ENCODE measurements around the gene PDE1C.

PDE1C gene

DNA sequence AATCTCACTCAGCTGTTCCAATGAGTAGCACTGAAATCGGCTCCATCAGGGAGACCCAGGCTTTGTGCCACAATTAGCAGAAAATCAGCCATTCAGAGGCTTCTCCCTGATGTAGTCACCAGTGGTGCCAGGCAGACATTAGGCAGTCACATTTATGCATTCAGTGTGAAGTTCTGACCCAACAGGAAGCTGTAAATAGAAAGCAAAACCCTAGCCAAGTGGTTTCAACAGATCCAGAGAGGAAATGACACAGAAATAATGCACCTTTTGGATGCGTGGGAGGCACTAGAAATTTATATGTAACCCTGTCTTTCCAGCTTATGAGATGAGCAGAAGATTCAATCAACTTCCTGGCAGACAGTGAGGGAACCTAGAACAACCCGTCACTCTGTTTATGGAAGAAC lies 186.4 kb downstream of the PDE1C start:
- ChIA-PET CTCF (no interaction called here), POLR2A (no interaction called here)
- no peak for TF ChIP-seq SP1 (IDR thresholded peaks at IDR 0.05)
- no peak for TF ChIP-seq TARDBP (IDR thresholded peaks at IDR 0.05)
- no peak for TF ChIP-seq FOXK2 (IDR thresholded peaks at IDR 0.05)
- TF ChIP-seq ELF4 (IDR thresholded peaks at IDR 0.05), result no peak
- TF ChIP-seq, protein P1, sequence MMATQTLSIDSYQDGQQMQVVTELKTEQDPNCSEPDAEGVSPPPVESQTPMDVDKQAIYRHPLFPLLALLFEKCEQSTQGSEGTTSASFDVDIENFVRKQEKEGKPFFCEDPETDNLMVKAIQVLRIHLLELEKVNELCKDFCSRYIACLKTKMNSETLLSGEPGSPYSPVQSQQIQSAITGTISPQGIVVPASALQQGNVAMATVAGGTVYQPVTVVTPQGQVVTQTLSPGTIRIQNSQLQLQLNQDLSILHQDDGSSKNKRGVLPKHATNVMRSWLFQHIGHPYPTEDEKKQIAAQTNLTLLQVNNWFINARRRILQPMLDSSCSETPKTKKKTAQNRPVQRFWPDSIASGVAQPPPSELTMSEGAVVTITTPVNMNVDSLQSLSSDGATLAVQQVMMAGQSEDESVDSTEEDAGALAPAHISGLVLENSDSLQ (IDR thresholded peaks at IDR 0.05), result no peak
- TF ChIP-seq ZNF384 (IDR thresholded peaks at IDR 0.05), result no peak
- TF ChIP-seq LEF1 (IDR thresholded peaks at IDR 0.05; ENCODE audit: borderline replicate concordance), result no peak
- TF ChIP-seq SUZ12 (IDR thresholded peaks at IDR 0.05), result no peak
- TF ChIP-seq FOXM1 (IDR thresholded peaks at IDR 0.05; ENCODE audit: borderline replicate concordance), result no peak
- no peak for TF ChIP-seq BHLHE40 (IDR thresholded peaks at IDR 0.05; ENCODE audit: borderline replicate concordance)
- TF ChIP-seq CTBP1 (IDR thresholded peaks at IDR 0.05; ENCODE audit: borderline replicate concordance), result no peak
- TF ChIP-seq L3MBTL2 (conservative IDR thresholded peaks at IDR 0.05), result no peak
- no peak for TF ChIP-seq FOXA1 (IDR thresholded peaks at IDR 0.05)
- TF ChIP-seq HDGF (IDR thresholded peaks at IDR 0.05; ENCODE audit: borderline replicate concordance), result no peak
- TF ChIP-seq ARNT (IDR thresholded peaks at IDR 0.05), result no peak
- no peak for DNase-seq (ENCODE audit: extremely low spot score)

DNA sequence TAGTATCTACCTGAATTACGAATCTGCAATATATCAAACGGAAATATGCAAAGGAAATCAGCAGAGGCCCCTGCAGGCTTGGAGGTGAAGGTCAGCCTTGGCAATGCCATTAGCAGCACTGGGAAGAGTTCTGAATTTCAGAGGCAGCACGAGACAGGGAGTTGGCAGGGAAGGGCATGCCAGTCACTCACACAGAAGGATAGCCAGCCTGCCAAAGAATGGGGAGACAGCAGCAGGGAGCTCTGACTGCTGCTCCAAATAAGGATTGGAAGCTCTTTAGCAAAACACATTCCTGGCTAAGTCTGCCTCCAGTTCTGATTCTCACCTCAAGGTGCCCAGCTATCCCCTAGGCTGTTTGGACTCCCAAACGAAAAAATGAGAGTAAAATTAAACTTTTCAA lies 188.0 kb downstream of the PDE1C start:
- ChIA-PET POLR2A (no interaction called here), CTCF (no interaction called here)
- DNase-seq (ENCODE audit: extremely low spot score), result no peak
- no peak for TF ChIP-seq L3MBTL2 (conservative IDR thresholded peaks at IDR 0.05)
- no peak for TF ChIP-seq TARDBP (IDR thresholded peaks at IDR 0.05)
- no peak for TF ChIP-seq ARNT (IDR thresholded peaks at IDR 0.05)
- no peak for TF ChIP-seq NFRKB (IDR thresholded peaks at IDR 0.05)
- TF ChIP-seq FOXK2 (IDR thresholded peaks at IDR 0.05), result no peak
- no peak for TF ChIP-seq LEF1 (IDR thresholded peaks at IDR 0.05; ENCODE audit: borderline replicate concordance)
- TF ChIP-seq SP1 (IDR thresholded peaks at IDR 0.05), result no peak
- TF ChIP-seq SUZ12 (IDR thresholded peaks at IDR 0.05), result no peak
- TF ChIP-seq BHLHE40 (IDR thresholded peaks at IDR 0.05; ENCODE audit: borderline replicate concordance), result no peak

DNA sequence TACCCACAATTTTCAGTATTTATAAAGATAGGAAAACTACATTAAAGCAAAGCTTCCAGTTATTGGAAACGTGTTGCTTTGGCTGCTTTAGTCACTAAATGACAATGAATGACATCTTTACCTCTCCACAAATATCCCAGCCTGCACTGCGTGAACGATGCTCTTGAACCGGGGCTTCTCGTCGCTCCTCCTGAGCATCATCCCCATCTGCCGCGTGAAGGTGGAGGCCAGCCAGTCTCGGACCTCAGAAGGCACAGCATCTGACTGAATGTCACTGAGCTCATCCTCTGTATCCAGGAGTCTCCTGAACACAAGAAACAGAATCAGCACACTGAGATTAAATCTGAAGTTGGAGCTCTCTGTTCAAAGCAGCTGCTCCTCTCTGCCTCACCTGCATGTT lies 191.3 kb downstream of the PDE1C start:
- no peak for DNase-seq (ENCODE audit: extremely low spot score)
- ChIA-PET POLR2A (no interaction called here), CTCF (interaction anchor here (0.6 kb wide), 1 partner anchor 107 kb away, joined by 4 read pairs; no protein-coding TSS in a partner anchor)
- TF ChIP-seq SP1 (IDR thresholded peaks at IDR 0.05), result no peak
- no peak for TF ChIP-seq TARDBP (IDR thresholded peaks at IDR 0.05)
- no peak for TF ChIP-seq HDGF (IDR thresholded peaks at IDR 0.05; ENCODE audit: borderline replicate concordance)
- TF ChIP-seq SUZ12 (IDR thresholded peaks at IDR 0.05), result no peak
- no peak for TF ChIP-seq L3MBTL2 (conservative IDR thresholded peaks at IDR 0.05)

DNA sequence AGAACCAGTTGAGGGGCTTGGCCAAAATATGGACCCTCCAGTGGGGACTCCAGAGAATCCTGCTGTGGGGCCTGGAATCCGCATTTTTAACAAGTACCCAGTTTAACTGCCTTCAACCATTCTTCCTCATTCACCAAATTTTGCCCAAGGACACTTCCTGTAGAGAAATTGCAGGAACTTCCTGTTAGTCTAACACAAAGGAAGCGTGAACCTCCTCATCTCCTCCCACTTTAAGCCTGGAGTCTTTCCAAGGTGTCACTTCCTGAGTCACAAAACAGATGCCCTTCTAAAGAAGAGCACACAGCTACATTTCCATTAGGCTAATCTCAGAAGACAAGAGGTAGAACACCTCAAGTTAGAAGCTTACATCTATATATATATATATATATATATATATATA lies 194.8 kb downstream of the PDE1C start:
- TF ChIP-seq, protein P1 (IDR thresholded peaks at IDR 0.05), result no peak
- no peak for TF ChIP-seq FOXM1 (IDR thresholded peaks at IDR 0.05; ENCODE audit: borderline replicate concordance)
- TF ChIP-seq L3MBTL2 (conservative IDR thresholded peaks at IDR 0.05), result no peak
- no peak for TF ChIP-seq LEF1 (IDR thresholded peaks at IDR 0.05; ENCODE audit: borderline replicate concordance)
- no peak for TF ChIP-seq ELF4 (IDR thresholded peaks at IDR 0.05)
- no peak for TF ChIP-seq SUZ12 (IDR thresholded peaks at IDR 0.05)
- POLR2A ChIA-PET, result no interaction called here
- DNase-seq (ENCODE audit: extremely low spot score), result no peak
- CTCF ChIA-PET, result no interaction called here

DNA sequence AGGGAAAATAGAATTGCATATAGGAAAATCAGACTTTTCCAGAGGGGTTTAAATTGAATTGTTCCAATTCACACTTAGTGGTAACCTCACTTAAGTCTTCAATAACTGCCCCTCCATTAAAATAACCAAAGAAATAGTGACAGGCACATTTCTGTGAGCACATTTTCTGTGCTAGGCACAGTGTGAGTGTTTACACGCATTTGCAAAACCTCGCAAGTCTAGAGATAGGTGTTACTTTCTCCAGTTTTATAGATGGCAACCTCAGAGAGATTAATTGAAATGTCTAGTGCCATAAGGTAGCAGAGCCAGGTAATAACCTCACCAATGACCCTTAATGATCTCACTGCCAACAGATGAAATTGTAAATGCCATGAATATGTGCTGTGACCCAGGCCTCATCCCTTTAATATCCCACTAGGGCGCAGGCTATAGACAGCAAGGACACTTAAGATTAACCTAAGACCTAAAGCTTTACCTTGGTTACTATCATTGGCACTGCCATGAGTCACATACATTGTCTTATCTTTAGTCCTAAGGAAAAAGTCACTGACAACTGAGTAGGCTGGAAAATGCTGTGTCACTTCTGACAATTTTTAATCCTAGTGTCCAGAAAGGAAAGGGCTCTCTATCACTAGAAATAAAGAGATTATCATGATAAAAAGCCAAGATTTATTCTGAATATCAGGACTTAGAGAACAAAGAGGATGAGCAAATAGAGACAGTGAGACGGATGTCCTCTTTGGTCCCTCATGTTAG lies 195.4 kb downstream of the PDE1C start:
- POLR2A ChIA-PET, result no interaction called here
- no peak for DNase-seq (ENCODE audit: extremely low spot score)
- TF ChIP-seq SP1 (IDR thresholded peaks at IDR 0.05) (no peak), ARNT (IDR thresholded peaks at IDR 0.05) (no peak), L3MBTL2 (conservative IDR thresholded peaks at IDR 0.05) (no peak), FOXM1 (IDR thresholded peaks at IDR 0.05; ENCODE audit: borderline replicate concordance) (no peak), ZNF384 (IDR thresholded peaks at IDR 0.05) (no peak), FOXK2 (IDR thresholded peaks at IDR 0.05) (no peak), BHLHE40 (IDR thresholded peaks at IDR 0.05; ENCODE audit: borderline replicate concordance) (no peak), CTBP1 (IDR thresholded peaks at IDR 0.05; ENCODE audit: borderline replicate concordance) (no peak), HDGF (IDR thresholded peaks at IDR 0.05; ENCODE audit: borderline replicate concordance) (no peak)
- CTCF ChIA-PET, result no interaction called here

DNA sequence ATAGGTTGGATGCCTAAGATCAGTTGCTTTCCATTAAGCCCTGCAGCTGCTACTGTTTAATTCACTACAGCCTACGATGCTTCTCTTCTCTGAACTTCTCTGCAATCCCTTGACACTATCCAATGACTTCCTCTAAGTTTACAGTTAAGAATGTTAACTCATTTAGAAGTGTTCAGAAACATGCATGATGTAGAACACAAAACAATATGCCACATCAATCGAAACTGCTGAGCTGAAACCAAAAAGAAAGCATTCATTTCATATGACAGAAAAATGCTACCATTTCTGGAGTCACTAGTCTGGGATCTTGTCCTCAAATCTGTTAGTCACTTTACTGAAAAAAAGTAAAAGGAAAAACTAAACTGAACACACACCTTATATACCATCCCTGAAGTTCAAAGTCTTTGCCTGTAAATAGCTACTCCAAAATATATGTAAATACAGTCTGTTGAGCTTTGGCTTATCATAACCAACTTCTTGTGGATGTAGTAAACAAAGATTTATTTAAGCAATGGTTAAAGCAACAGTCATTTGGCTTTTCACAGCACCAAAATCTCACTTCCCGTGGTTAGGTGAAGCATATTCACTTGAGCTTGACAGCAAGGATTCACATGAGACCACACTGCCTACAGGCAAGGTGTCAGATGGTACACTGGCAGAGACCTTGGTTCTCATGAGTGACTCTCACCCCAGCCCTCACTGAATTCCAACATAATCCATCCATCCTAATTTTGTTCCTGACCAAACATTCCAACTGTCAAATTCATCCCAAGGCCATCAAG lies 196.2 kb downstream of the PDE1C start:
- CTCF ChIA-PET, result no interaction called here
- TF ChIP-seq, protein P1 (IDR thresholded peaks at IDR 0.05), result no peak
- no peak for TF ChIP-seq ZNF384 (IDR thresholded peaks at IDR 0.05)
- no peak for DNase-seq (ENCODE audit: extremely low spot score)
- POLR2A ChIA-PET, result no interaction called here
